MG63 (cell line): ENCODE data around the gene ZNF485. TPM values are rescaled to one million over a fixed set of nuclear protein-coding genes. Genes with fewer than 3 reads are reported as not detected.
A peak's percentile ranks its signal among the peaks of the same experiment; 100 is the strongest.
"Not testable (repeated sequence)": the region's sequence is repeated elsewhere in the genome, so short reads cannot be mapped to it uniquely, and the experiment has no call there.

ENCODE experiments used
- DNase-seq: peaks from one replicate; pipeline ENCODE4 v3.0.0-alpha.2; 2020
- H3K27me3 ChIP-seq: fragments of 250-450 bp; sonication (Bioruptor Pico); 2 replicates; pipeline ENCODE4 v1.5.1; 2020; ENCODE audit warnings: mild to moderate bottlenecking, moderate library complexity
- H3K36me3 ChIP-seq: fragments of 250-450 bp; sonication (Bioruptor Pico); 2 replicates; pipeline ENCODE4 v1.5.1; 2020; ENCODE audit warnings: mild to moderate bottlenecking, moderate library complexity
- H3K4me3 ChIP-seq: fragments of 250-450 bp; sonication (Bioruptor Pico); 2 replicates; pipeline ENCODE4 v1.5.1; 2020; ENCODE audit warnings: mild to moderate bottlenecking, moderate library complexity
- H3K9me3 ChIP-seq: fragments of 250-450 bp; sonication (Bioruptor Pico); 2 replicates; pipeline ENCODE4 v1.5.1; 2020; ENCODE audit warnings: mild to moderate bottlenecking, moderate library complexity
- total RNA-seq: library from RNA; depleted of rRNA; stranded (reverse); fragments of >200 nt; shearing (Covaris generic); gene quantifications from 2 replicates; pipeline ENCODE4 v1.2.3, GENCODE V29; 2014; ENCODE audit warnings: low replicate concordance; rRNA removed

The ZNF485 gene
- 1.9 and 5.5 TPM in 2 replicates for total RNA-seq

GRCh38 chr10:43606323-43607198 is at the start of gene ZNF485:
Gene ZNF485 (plus strand): TSS chr10:43606438. CDS start chr10:43607051, 613 bp downstream.
- Histone ChIP-seq H3K36me3 (peaks cover 4% of the 10 kb centered on the region), H3K9me3 (peaks cover 4% of the 10 kb centered on the region; the same call in 1 of the 2 replicates), H3K27me3 (no peaks in the 10 kb centered on the region), H3K4me3 (peak within 1 kb of the TSS; percentile 64)
- peak; percentile 72 for DNase-seq

GRCh38 chr10:43557214-43557613 is 49.0 kb upstream of the ZNF485 start:
- H3K4me3 ChIP-seq: no peak overlapping the region
- H3K9me3 ChIP-seq: peaks cover 8% of the 10 kb centered on the region
- H3K36me3 ChIP-seq: peaks cover 45% of the 10 kb centered on the region
- no peak for DNase-seq
- no peaks in the 10 kb centered on the region for H3K27me3 ChIP-seq

- H3K4me3 ChIP-seq: no peak overlapping the region
These were observed 36.6 kb upstream of the ZNF485 start for GRCh38 chr10:43569681-43570080.

GRCh38 chr10:43570971-43571370 is 35.3 kb upstream of the ZNF485 start:
- Histone ChIP-seq H3K9me3 (0 out of 2 replicates have a peak, but pooled peaks cover 3% of the 10 kb centered on the region), H3K36me3 (peaks cover 43% of the 10 kb centered on the region), H3K4me3 (no peak overlapping the region), H3K27me3 (no peaks in the 10 kb centered on the region)
- no peak for DNase-seq

More at GRCh38 chr10:43569681-43570080, 36.6 kb upstream of the ZNF485 start:
- DNase-seq: no peak
- no peaks in the 10 kb centered on the region for H3K9me3 ChIP-seq
- H3K36me3 ChIP-seq: peaks cover 51% of the 10 kb centered on the region
- no peaks in the 10 kb centered on the region for H3K27me3 ChIP-seq

GRCh38 chr10:43573250-43574000 is 32.8 kb upstream of the ZNF485 start:
- peak; percentile 26 for DNase-seq
- Histone ChIP-seq H3K27me3 (no peaks in the 10 kb centered on the region), H3K4me3 (peak overlapping the region; percentile 71), H3K9me3 (peaks cover 3% of the 10 kb centered on the region; the same call in 1 of the 2 replicates), H3K36me3 (peaks cover 31% of the 10 kb centered on the region)

- Histone ChIP-seq H3K9me3 (peaks cover 3% of the 10 kb centered on the region; the same call in 1 of the 2 replicates), H3K4me3 (peak within 1 kb of the TSS; percentile 71), H3K36me3 (peaks cover 30% of the 10 kb centered on the region), H3K27me3 (no peaks in the 10 kb centered on the region)
- peak; percentile 97 for DNase-seq
These were observed 32.0 kb upstream of the ZNF485 start, which contains the start of gene ZNF239 for GRCh38 chr10:43574001-43574892. Gene ZNF239 (minus strand): TSS chr10:43574616. CDS start chr10:43558079, 16,537 bp downstream.

- no peaks in the 10 kb centered on the region for H3K27me3 ChIP-seq
- no peak for DNase-seq
- H3K36me3 ChIP-seq: peaks cover 28% of the 10 kb centered on the region
- H3K4me3 ChIP-seq: peak overlapping the region; percentile 71
- peaks cover 5% of the 10 kb centered on the region; the same call in 1 of the 2 replicates for H3K9me3 ChIP-seq
These were observed 31.3 kb upstream of the ZNF485 start for GRCh38 chr10:43574906-43575305.

- no peak for DNase-seq
- H3K9me3 ChIP-seq: peaks cover 7% of the 10 kb centered on the region; the same call in 1 of the 2 replicates
- H3K27me3 ChIP-seq: no peaks in the 10 kb centered on the region
- H3K4me3 ChIP-seq: no peak overlapping the region
- H3K36me3 ChIP-seq: peaks cover 22% of the 10 kb centered on the region
These were observed 30.2 kb upstream of the ZNF485 start for GRCh38 chr10:43576062-43576461.

GRCh38 chr10:43576580-43576979 is 29.7 kb upstream of the ZNF485 start:
- H3K9me3 ChIP-seq: peaks cover 7% of the 10 kb centered on the region; the same call in 1 of the 2 replicates
- no peaks in the 10 kb centered on the region for H3K27me3 ChIP-seq
- peaks cover 16% of the 10 kb centered on the region for H3K36me3 ChIP-seq

GRCh38 chr10:43584051-43584450 is 22.2 kb upstream of the ZNF485 start:
- H3K27me3 ChIP-seq: no peaks in the 10 kb centered on the region
- H3K36me3 ChIP-seq: no peaks in the 10 kb centered on the region
- DNase-seq: no peak
- H3K4me3 ChIP-seq: no peak overlapping the region
- H3K9me3 ChIP-seq: peaks cover 4% of the 10 kb centered on the region; the same call in 1 of the 2 replicates

More at GRCh38 chr10:43576580-43576979, 29.7 kb upstream of the ZNF485 start:
- no peak overlapping the region for H3K4me3 ChIP-seq
- no peak for DNase-seq

- Histone ChIP-seq H3K27me3 (no peaks in the 10 kb centered on the region), H3K36me3 (no peaks in the 10 kb centered on the region), H3K9me3 (peaks cover under 1% of the 10 kb centered on the region; the same call in 1 of the 2 replicates), H3K4me3 (no peak overlapping the region)
- no peak for DNase-seq
These were observed 21.2 kb upstream of the ZNF485 start for GRCh38 chr10:43585046-43585445.

GRCh38 chr10:43585981-43586729 is 20.1 kb upstream of the ZNF485 start:
- Histone ChIP-seq H3K36me3 (no peaks in the 10 kb centered on the region), H3K27me3 (no peaks in the 10 kb centered on the region), H3K4me3 (no peak overlapping the region), H3K9me3 (peaks cover 3% of the 10 kb centered on the region; the same call in 1 of the 2 replicates)
- no peak for DNase-seq

- H3K36me3 ChIP-seq, H3K27me3 ChIP-seq, H3K9me3 ChIP-seq, H3K4me3 ChIP-seq, DNase-seq: not testable (repeated sequence)
These were observed 19.5 kb upstream of the ZNF485 start for GRCh38 chr10:43586730-43587115.

GRCh38 chr10:43591303-43591904 is 14.8 kb upstream of the ZNF485 start:
- no peaks in the 10 kb centered on the region for H3K27me3 ChIP-seq
- H3K9me3 ChIP-seq: peaks cover 6% of the 10 kb centered on the region
- H3K36me3 ChIP-seq: no peaks in the 10 kb centered on the region
- DNase-seq: no peak
- H3K4me3 ChIP-seq: no peak overlapping the region
